Ecto neural progenitor cell (in vitro differentiated cells): ENCODE results near the gene SARDH.

Source experiments
- DNase-seq: peaks from one replicate; pipeline ENCODE4 v3.0.0-alpha.2; 2018; ENCODE audit warnings: low spot score

Gene SARDH, protein sequence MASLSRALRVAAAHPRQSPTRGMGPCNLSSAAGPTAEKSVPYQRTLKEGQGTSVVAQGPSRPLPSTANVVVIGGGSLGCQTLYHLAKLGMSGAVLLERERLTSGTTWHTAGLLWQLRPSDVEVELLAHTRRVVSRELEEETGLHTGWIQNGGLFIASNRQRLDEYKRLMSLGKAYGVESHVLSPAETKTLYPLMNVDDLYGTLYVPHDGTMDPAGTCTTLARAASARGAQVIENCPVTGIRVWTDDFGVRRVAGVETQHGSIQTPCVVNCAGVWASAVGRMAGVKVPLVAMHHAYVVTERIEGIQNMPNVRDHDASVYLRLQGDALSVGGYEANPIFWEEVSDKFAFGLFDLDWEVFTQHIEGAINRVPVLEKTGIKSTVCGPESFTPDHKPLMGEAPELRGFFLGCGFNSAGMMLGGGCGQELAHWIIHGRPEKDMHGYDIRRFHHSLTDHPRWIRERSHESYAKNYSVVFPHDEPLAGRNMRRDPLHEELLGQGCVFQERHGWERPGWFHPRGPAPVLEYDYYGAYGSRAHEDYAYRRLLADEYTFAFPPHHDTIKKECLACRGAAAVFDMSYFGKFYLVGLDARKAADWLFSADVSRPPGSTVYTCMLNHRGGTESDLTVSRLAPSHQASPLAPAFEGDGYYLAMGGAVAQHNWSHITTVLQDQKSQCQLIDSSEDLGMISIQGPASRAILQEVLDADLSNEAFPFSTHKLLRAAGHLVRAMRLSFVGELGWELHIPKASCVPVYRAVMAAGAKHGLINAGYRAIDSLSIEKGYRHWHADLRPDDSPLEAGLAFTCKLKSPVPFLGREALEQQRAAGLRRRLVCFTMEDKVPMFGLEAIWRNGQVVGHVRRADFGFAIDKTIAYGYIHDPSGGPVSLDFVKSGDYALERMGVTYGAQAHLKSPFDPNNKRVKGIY

DNA sequence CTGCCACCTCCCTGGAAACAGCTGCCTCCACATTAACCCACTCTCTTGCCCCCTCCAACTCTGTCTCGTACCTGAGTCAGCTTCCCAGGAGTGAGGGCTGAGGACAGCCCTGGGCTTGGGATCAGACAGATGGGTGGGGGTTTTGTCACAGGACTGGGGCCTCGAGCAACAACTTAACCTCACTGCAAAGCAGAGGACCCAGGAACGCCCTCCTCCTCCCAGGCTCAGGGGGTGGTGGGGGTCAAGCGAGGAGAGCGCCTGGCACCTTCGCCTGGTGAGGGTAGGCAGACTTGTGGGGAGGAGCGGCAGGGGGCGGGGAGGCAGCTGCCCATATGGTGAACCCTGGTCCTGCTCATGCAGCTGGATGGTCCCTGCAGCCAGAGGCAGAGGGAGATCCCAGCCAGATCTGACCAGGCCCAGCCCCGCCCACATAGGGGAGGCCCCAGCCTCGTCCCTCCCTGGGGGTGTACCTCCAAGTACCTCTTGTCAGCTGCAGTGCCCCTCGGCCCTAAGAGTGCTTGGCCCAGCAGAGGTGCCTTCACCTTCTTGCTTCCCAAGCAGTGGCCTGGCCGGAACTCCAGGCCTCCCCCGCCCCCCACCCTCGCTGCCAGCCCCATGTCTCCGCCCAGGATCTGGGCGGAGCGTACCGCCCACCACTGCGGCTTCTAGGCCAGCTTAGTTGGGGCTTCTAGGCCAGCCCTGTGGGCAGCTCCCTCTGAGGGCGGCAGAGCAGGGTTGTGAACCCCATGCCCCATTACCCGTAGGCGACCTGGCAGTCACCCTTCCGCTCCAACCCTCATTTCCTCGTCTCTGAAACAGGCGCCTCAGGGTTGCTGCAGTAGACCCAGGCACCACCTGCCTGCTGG lies at the start of gene SARDH:
TSS of gene SARDH (minus strand) at position 579 of the 866 bp plus-strand sequence. CDS start 4,179 bp downstream, outside the sequence.
- peak; percentile 86 for DNase-seq

GRCh38 chr9:133787754-133788025 lies 49.5 kb upstream of the SARDH start:
- DNase-seq, result peak; percentile 81

GRCh38 chr9:133786907-133787753 lies 49.0 kb upstream of the SARDH start:
- no peak for DNase-seq

DNA sequence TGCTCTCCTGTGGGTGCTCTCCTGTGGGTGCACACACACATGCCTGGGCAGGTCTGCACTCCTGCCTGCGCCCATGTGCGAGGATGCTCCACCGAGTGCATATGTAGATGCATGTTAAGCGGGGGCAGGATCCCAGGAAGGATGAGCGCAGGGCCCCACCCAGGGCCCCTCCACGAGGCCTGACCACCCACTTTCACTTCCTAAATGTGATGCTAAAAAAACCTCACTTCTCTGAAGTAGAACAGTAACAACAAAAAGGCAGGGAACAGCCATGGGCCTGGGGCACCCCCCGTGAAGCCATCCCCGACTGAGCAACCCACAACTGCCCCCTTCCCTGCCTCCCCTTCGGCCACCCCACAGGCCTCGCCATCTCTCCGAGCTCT lies 48.2 kb upstream of the SARDH start:
- no peak for DNase-seq

DNA sequence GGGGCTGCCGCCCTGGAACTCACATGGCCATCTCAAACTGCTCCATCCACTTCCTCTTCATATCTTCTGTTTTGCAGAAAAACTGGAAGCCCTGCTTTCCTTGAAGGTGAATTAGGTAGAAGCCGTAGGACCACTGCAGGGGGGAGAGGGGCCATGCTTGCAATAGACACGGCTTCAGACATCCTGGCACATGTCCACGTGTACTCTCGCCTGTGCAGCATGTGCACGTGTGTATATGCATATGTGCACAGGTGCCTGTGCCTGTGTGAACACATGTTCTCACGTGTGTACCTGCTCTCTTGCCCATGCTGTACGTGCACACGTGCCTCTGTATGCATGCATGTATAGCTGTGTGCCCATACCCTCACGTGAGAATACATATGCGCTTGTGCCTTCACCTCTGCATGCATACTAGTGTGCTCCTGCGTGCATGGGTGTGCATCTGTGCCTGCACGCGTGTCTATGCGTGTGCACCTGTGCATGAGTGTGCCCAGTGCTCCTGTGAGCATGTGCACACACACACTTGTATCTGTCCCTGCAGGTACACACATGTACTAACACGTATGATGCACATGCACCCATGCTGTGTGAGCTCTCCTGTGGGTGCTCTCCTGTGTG lies 47.7 kb upstream of the SARDH start:
- no peak for DNase-seq

- no peak for DNase-seq
Measured at GRCh38 chr9:133784731-133785561, 46.8 kb upstream of the SARDH start.

DNA sequence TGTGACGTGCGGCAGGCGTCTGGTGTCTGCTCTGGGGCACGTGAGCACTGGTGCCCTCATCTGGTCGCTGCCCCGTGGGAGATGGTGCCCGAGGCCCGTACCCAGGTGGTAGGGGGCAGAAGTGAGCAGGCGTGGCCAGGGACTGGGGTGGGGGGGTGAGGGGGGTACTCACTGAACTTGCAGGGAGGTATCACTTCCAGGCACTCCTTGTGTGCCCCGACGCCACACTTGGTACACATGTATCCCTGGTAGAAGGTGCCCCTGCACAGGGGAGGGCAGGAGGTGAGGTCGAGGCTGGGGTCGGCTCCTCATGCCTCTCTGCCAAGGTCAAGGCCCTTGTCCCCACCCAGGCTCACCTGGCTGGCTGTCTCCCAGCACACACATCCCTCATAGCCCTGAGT lies 45.2 kb upstream of the SARDH start:
- no peak for DNase-seq

- DNase-seq, result peak; percentile 85
Measured at GRCh38 chr9:133782157-133783130, 44.3 kb upstream of the SARDH start.

- DNase-seq, result no peak
Measured at GRCh38 chr9:133781828-133782135, 43.6 kb upstream of the SARDH start.

GRCh38 chr9:133780962-133781827 lies 43.0 kb upstream of the SARDH start:
- no peak for DNase-seq

DNA sequence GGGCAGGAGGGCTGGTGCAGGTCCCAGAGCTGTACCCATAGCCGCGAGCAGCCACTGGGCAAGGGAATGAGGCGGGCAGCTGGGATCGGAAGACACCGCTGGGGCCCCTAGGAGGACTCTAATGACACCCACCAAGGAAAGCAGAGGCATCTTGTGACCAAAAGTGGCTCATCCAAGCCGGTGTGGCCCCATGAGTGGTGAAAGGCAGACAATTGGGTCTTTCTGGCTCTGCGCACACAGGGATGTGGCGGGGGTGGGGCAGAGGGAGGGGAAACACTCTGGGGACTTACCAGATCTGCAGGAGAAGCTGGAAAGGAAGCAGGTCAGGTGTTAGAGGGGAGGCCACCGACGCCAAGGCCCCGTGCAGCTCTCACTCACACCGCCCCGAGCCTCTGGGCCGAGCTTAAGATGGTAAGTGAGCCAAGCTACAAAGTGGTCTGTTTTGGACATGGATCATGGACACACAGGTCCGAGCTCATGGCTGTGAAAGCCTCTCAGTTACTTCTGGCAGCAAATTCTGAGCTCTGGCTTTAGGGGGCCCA lies 42.3 kb upstream of the SARDH start:
- DNase-seq, result no peak

GRCh38 chr9:133779516-133780403 lies 41.6 kb upstream of the SARDH start:
- no peak for DNase-seq

- DNase-seq, result no peak
Measured at GRCh38 chr9:133779081-133779480, 40.9 kb upstream of the SARDH start.

DNA sequence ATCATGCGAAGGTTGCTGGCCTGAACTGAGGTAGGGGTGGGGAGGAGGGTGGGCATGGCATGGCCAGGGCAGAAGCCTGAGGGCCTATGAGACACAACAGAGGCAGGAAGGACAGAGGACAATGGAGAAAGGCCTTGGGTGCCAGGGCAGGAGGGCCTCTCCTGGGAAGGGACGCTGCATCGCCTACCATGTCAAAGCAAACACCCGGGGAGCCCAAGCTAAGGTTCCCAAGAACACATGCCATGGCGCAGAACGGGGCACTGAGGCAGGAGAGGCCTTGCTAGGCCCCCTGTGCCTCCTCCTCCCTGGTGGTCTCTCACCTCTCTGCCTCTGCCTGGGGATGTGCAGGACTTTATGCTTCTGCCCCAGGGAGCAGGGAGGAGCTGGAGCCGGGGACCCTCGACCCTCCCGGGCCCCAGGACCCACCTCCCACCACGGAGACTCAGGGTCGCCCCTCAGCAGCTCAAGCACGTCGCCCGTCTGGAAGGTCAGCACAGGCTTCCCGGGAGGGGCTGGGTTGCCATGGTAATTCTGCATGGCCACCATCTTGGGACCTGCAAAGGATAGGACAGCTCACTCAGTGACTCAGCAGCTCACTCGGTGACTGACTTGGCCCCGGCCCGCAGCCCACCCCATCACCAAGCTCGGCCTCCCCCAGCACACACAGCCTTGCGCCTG lies 40.3 kb upstream of the SARDH start:
- no peak for DNase-seq

GRCh38 chr9:133777871-133778270 lies 39.7 kb upstream of the SARDH start:
- DNase-seq, result no peak
